GM23338 (cell line): ENCODE measurements around the gene MT1A. TPM values are rescaled to one million over a fixed set of nuclear protein-coding genes. Genes with fewer than 3 reads are reported as not detected.
A peak's percentile ranks its signal among the peaks of the same experiment; 100 is the strongest.

Source experiments
- ATAC-seq: fragments of 200-7000 bp; cut with Tn5 transposase; 3 replicates; pipeline ENCODE4 v1.9.1; 2020
- DNase-seq: peaks from one replicate; pipeline ENCODE4 v3.0.0-alpha.2; 2015; ENCODE audit warnings: low spot score
- H2AFZ ChIP-seq: fragments of 200-600 bp; sonication (generic); 2 replicates; pipeline ENCODE4 v1.8.0; 2016; ENCODE audit warnings: antibody characterized with exemption, mild to moderate bottlenecking, moderate library complexity
- H3F3A ChIP-seq: fragments of 200-600 bp; sonication (generic); replicated peaks from 2 replicates; pipeline ENCODE4 v1.8.0; 2017; ENCODE audit warnings: antibody characterized with exemption, mixed run types, low read depth
- H3K27ac ChIP-seq: fragments of 200-600 bp; sonication (generic); 2 replicates; pipeline ENCODE4 v1.6.1; 2016; ENCODE audit warnings: low read depth
- H3K27me3 ChIP-seq: fragments of 200-600 bp; sonication (generic); 2 replicates; pipeline ENCODE4 v1.8.0; 2016; ENCODE audit warnings: mild to moderate bottlenecking, mixed run types, moderate library complexity; ENCODE audit not compliant: insufficient read depth
- H3K36me3 ChIP-seq: fragments of 200-600 bp; sonication (generic); 2 replicates; pipeline ENCODE4 v1.8.0; 2016; ENCODE audit warnings: mild to moderate bottlenecking; ENCODE audit not compliant: insufficient read depth
- H3K4me1 ChIP-seq: fragments of 200-600 bp; sonication (generic); 2 replicates; pipeline ENCODE4 v1.8.0; 2016; ENCODE audit warnings: mild to moderate bottlenecking, moderate library complexity; ENCODE audit not compliant: insufficient read depth
- H3K4me2 ChIP-seq: fragments of 200-600 bp; sonication (generic); 2 replicates; pipeline ENCODE4 v1.7.1; 2017; ENCODE audit warnings: mixed run types
- H3K4me3 ChIP-seq: fragments of 200-600 bp; sonication (generic); 2 replicates; pipeline ENCODE4 v1.6.1; 2016; ENCODE audit warnings: mixed run types
- H3K79me2 ChIP-seq: fragments of 200-600 bp; sonication (generic); replicated peaks from 2 replicates; pipeline ENCODE4 v1.8.0; 2017; ENCODE audit warnings: mild to moderate bottlenecking; ENCODE audit not compliant: insufficient read depth
- H3K9me2 ChIP-seq: fragments of 200-600 bp; sonication (generic); 2 replicates; pipeline ENCODE4 v1.8.0; 2017; ENCODE audit not compliant: insufficient read depth
- H4K20me1 ChIP-seq: fragments of 200-600 bp; sonication (generic); replicated peaks from 2 replicates; pipeline ENCODE4 v1.8.0; 2017; ENCODE audit warnings: mild to moderate bottlenecking; ENCODE audit not compliant: insufficient read depth
- H3K27ac Mint-ChIP-seq: 2 replicates; pipeline ENCODE4 v1.8.0; 2020; ENCODE audit warnings: inconsistent platforms, mild to moderate bottlenecking, moderate library complexity, mixed read lengths
- H3K27me3 Mint-ChIP-seq: 3 replicates; pipeline ENCODE4 v1.8.0; 2022; ENCODE audit warnings: low read depth, mild to moderate bottlenecking, moderate library complexity, mixed read lengths, inconsistent platforms; ENCODE audit not compliant: insufficient read depth, poor library complexity
- H3K36me3 Mint-ChIP-seq: 3 replicates; pipeline ENCODE4 v1.8.0; 2021; ENCODE audit warnings: low read depth, mild to moderate bottlenecking, inconsistent platforms, moderate library complexity, mixed read lengths
- H3K4me1 Mint-ChIP-seq: 3 replicates; pipeline ENCODE4 v1.8.0; 2020; ENCODE audit warnings: mild to moderate bottlenecking, inconsistent platforms, mixed read lengths
- H3K4me3 Mint-ChIP-seq: 3 replicates; pipeline ENCODE4 v1.8.0; 2021; ENCODE audit warnings: moderate library complexity, mild to moderate bottlenecking, inconsistent platforms, mixed read lengths
- H3K9me3 Mint-ChIP-seq: 3 replicates; pipeline ENCODE4 v1.8.0; 2020; ENCODE audit warnings: moderate library complexity, mild to moderate bottlenecking, inconsistent platforms, mixed read lengths
- CTCF ChIP-seq, 2 experiments: fragments of 200-600 bp in 1 of 2; sonication (generic) in 1 of 2; conservative IDR thresholded peaks; 2 replicates each; pipeline versions ENCODE4 v1.5.1 to v1.6.1; 2016 to 2017; ENCODE audit warnings: antibody characterized with exemption in 2 of 2, low read depth in 2 of 2, mild to moderate bottlenecking in 2 of 2, moderate library complexity in 1 of 2
- ZNF331 ChIP-seq: fragments of 250-450 bp; sonication (Bioruptor Pico); IDR thresholded peaks from 2 replicates; pipeline ENCODE4 v1.5.0; 2020; ENCODE audit warnings: low read depth, mild to moderate bottlenecking, moderate library complexity
- ZNF462 ChIP-seq: fragments of 250-450 bp; sonication (Bioruptor Pico); IDR thresholded peaks from 2 replicates; pipeline ENCODE4 v1.5.0; 2020; ENCODE audit warnings: mild to moderate bottlenecking, moderate library complexity
- polyA plus RNA-seq: library from polyadenylated mRNA; unstranded; fragments of >200 nt; fragmentation: Nextera tagmentation; extraction: Ambion mirVana; gene quantifications from 2 replicates; pipeline ENCODE4 v1.2.1, GENCODE V29; 2016
- total RNA-seq: library from RNA; depleted of rRNA; stranded (reverse); fragments of >200 nt; shearing (Covaris generic); gene quantifications from 2 replicates; pipeline ENCODE4 v1.2.3, GENCODE V29; 2014

The MT1A gene
- total and polyA plus RNA-seq, 2 experiments from 2014 or later: 2.5 TPM; not detected in 1

GRCh38 chr16:56643080-56643778 is 4.8 kb downstream of the MT1A start:
- no peaks in the 10 kb centered on the region for H4K20me1 ChIP-seq
- ATAC-seq: peak; percentile 79
- H3K4me2 ChIP-seq: peak overlapping the region; percentile 84
- no peaks in the 10 kb centered on the region for H3K79me2 ChIP-seq
- H3K36me3 Mint-ChIP-seq: no peaks in the 10 kb centered on the region
- DNase-seq: peak; percentile 79
- peaks cover 98% of the 10 kb centered on the region for H3K27me3 Mint-ChIP-seq
- H3K4me1 Mint-ChIP-seq: peaks cover 34% of the 10 kb centered on the region
- peaks cover 13% of the 10 kb centered on the region; the same call in 1 of the 2 replicates for H3F3A ChIP-seq
- H3K9me3 Mint-ChIP-seq: no peaks in the 10 kb centered on the region
- H3K4me3 ChIP-seq: peak overlapping the region; percentile 61
- H3K27ac Mint-ChIP-seq: no peak overlapping the region
- TF ChIP-seq ZNF331 (CRISPR knock-in tag) (no peak), CTCF (conservative IDR thresholded peaks at IDR 0.05; ENCODE audit: low read depth in 2 of 2) (peak; percentile 38 to 51), ZNF462 (CRISPR knock-in tag) (no peak)
- H3K27ac ChIP-seq: no peak overlapping the region
- H3K4me3 Mint-ChIP-seq: peak overlapping the region; percentile 64
- peaks cover 17% of the 10 kb centered on the region; the same call in 1 of the 2 replicates for H3K4me1 ChIP-seq
- H2AFZ ChIP-seq: peak overlapping the region; percentile 84
- H3K27me3 ChIP-seq: peaks cover 100% of the 10 kb centered on the region
- H3K36me3 ChIP-seq: no peaks in the 10 kb centered on the region
- no peaks in the 10 kb centered on the region for H3K9me2 ChIP-seq
